Esophagus (tissue), 2 donors: ENCODE measurements around the gene C1S. TPM values are rescaled to one million over a fixed set of nuclear protein-coding genes. Genes with fewer than 3 reads are reported as not detected.
"Not testable (repeated sequence)": the region's sequence is repeated elsewhere in the genome, so short reads cannot be mapped to it uniquely, and the experiment has no call there.

Source experiments
- H3K27ac ChIP-seq, 2 donors: one replicate each; pipeline ENCODE4 v1.5.1; 2013; ENCODE audit warnings: low read depth in 2 of 2, mild to moderate bottlenecking in 2 of 2, inconsistent platforms in 1 of 2, low read length in 1 of 2, moderate library complexity in 1 of 2
- H3K27me3 ChIP-seq, 2 donors: one replicate each; pipeline ENCODE4 v1.6.1; 2013; ENCODE audit warnings: low read length in 2 of 2, control low read depth in 1 of 2, mild to moderate bottlenecking in 1 of 2; ENCODE audit not compliant: insufficient read depth in 2 of 2, control insufficient read depth in 1 of 2
- H3K36me3 ChIP-seq, 2 donors: one replicate each; pipeline ENCODE4 v1.6.1; 2013; ENCODE audit warnings: low read length in 1 of 2; ENCODE audit not compliant: control insufficient read depth in 2 of 2, insufficient read depth in 2 of 2
- H3K4me1 ChIP-seq, 2 donors: one replicate each; pipeline ENCODE4 v1.6.1; 2013; ENCODE audit warnings: low read length in 1 of 2; ENCODE audit not compliant: control insufficient read depth in 2 of 2, insufficient read depth in 2 of 2
- H3K4me3 ChIP-seq, 2 donors: one replicate each; pipeline ENCODE4 v1.5.1; 2013; ENCODE audit warnings: low read length in 2 of 2, mild to moderate bottlenecking in 2 of 2, low read depth in 1 of 2, moderate library complexity in 1 of 2
- H3K9me3 ChIP-seq, 2 donors: one replicate each; pipeline ENCODE4 v1.6.1; 2013; ENCODE audit warnings: mild to moderate bottlenecking in 2 of 2, low read depth in 1 of 2, low read length in 1 of 2, moderate library complexity in 1 of 2; ENCODE audit not compliant: control insufficient read depth in 2 of 2, insufficient read depth in 1 of 2
- WGBS, 2 donors: extraction: QIAGEN DNeasy Blood & Tissue Kit; methylation state at CpG; one replicate each; pipeline ENCODE4 v1.1.7; 2013; 5-methylcytosine and 5-hydroxymethylcytosine counted together
- polyA plus RNA-seq, 2 donors: library from polyadenylated mRNA; stranded (reverse); fragments of 200-250 nt; gene quantifications; one replicate each; pipeline ENCODE4 v1.2.3, GENCODE V29; 2013
- donor health status: healthy with polysubstance abuse.
- donor health status: Bipolar disorder and iron deficiency.

C1S gene
- 10 to 100 TPM; 26.6 to 80.5 TPM for polyA plus RNA-seq

DNA sequence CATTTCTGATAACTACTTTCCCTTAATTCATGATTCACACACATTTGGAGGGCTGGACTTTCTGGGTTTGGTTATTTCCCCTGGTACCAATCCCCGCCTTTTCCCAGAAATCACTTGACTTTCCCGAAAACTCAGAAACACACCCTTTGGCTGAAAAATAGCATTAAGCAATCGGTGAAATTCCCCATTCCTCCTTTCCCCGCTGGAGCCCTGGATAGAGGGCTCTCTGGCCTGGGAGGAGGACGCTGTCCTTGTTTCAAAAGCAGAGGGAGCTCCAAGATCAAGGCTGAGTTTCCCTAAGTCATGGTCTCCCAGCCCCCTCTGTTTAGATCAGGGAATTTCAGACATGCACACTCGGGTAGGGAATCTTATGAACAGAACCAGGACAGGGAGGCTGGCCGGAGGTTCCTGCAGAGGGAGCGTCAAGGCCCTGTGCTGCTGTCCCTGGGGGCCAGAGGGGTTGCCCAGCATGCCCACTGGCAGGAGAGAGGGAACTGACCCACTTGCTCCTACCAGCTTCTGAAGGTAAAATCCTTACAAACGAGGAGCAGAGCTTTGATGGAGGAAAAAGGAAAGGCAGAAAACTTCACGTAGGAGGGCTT lies at the start of gene C1S:
Gene C1S, plus strand, starts transcription at position 366 of the 602 bp plus-strand sequence. CDS start 1,195 bp downstream, outside the sequence.
- 11 to 35% methylated on average over 10 of the region's 10 CpGs for WGBS, 2 donors
- H3K27me3 ChIP-seq: no peaks in the 10 kb centered on the region
- no peaks in the 10 kb centered on the region for H3K9me3 ChIP-seq
- H3K4me1 ChIP-seq: peaks cover 0 to 4% of the 10 kb centered on the region in 2 donors
- H3K36me3 ChIP-seq: no peaks in the 10 kb centered on the region
- peak within 1 kb of the TSS; percentile 1 to 39 for H3K4me3 ChIP-seq
- H3K27ac ChIP-seq: peak within 1 kb of the TSS; percentile 74 to 81

DNA sequence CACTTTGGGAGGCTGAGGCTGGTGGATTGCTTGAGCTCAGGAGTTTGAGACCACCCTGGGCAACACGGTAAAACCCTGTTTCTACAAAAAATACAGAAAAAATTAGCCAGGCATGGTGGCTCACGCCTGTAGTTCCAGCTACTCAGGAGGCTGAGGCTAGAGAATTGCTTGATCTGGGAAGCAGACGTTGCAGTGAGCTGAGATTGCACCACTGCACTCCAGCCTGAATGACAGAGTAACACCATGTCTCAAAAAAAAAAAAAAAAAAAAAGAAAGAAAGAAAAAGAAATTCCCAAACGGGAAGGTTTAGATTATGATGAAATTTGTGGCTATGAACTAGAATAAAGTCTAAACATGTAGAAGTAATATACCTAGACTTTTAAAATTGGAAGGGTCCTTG lies 49.1 kb upstream of the C1S start:
- H3K27ac ChIP-seq, H3K36me3 ChIP-seq, H3K4me3 ChIP-seq, H3K4me1 ChIP-seq, H3K9me3 ChIP-seq, H3K27me3 ChIP-seq: not testable (repeated sequence)
- WGBS, 2 donors: 81 to 85% methylated on average over 4 of the region's 4 CpGs

DNA sequence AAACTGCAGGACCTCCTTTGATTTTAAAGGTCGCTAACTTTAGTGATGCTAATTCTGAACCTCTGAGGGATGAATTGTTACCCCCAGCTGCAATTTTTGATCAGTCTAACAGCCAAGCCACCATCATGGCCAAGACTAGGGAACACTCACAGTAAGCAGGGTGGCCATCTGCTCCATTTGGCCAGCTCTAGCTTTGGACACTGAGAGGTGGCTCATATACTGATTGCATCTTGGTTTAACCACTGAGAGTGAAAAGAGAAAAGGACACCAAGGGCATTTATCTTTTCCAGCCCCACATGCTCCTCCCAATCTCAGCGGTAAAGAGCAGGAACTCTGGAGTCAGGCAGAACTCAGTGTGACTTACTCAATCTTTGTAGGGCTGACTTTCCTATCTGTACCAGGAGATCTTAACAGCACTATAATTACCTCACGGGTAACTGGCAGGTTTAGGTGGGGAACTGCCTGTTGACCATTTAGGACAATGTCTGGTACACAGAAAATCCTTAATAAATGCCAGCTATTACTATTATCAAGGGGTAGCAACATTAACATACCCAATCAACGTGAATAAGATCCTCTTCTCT lies 48.4 kb upstream of the C1S start:
- Histone ChIP-seq H3K27me3 (no peaks in the 10 kb centered on the region), H3K4me3 (no peak overlapping the region), H3K27ac (no peak overlapping the region), H3K9me3 (no peaks in the 10 kb centered on the region), H3K4me1 (peaks cover 0 to 4% of the 10 kb centered on the region in 2 donors), H3K36me3 (peaks cover 0 to 6% of the 10 kb centered on the region in 2 donors)
- 82 to 87% methylated on average over 4 of the region's 4 CpGs for WGBS, 2 donors

DNA sequence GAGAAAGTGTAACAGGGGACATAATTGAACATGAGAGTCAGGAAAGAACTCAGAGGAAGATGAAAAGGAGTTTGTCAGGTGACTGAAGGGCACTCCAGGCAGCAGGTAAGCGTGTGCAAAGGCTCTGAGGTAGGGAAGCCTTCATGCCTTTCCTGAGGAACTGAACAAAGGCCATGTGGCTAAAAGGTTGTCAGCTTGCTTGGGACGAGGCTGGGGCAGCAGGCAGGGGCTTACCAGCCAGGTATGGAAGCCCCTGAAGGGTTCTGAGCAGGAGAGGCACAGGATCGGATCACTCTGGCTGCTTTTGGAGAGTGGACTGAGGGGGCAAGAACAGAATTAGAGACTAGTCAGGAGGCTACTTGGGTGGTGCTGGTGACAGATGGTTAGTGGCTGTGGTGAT lies 47.4 kb upstream of the C1S start:
- H3K36me3 ChIP-seq: peaks cover 0 to 6% of the 10 kb centered on the region in 2 donors
- H3K4me1 ChIP-seq: peaks cover 0 to 4% of the 10 kb centered on the region in 2 donors
- no peak overlapping the region for H3K27ac ChIP-seq
- H3K27me3 ChIP-seq: no peaks in the 10 kb centered on the region
- H3K9me3 ChIP-seq: no peaks in the 10 kb centered on the region
- no peak overlapping the region for H3K4me3 ChIP-seq
- 90 to 96% methylated on average over 3 of the region's 3 CpGs for WGBS, 2 donors

DNA sequence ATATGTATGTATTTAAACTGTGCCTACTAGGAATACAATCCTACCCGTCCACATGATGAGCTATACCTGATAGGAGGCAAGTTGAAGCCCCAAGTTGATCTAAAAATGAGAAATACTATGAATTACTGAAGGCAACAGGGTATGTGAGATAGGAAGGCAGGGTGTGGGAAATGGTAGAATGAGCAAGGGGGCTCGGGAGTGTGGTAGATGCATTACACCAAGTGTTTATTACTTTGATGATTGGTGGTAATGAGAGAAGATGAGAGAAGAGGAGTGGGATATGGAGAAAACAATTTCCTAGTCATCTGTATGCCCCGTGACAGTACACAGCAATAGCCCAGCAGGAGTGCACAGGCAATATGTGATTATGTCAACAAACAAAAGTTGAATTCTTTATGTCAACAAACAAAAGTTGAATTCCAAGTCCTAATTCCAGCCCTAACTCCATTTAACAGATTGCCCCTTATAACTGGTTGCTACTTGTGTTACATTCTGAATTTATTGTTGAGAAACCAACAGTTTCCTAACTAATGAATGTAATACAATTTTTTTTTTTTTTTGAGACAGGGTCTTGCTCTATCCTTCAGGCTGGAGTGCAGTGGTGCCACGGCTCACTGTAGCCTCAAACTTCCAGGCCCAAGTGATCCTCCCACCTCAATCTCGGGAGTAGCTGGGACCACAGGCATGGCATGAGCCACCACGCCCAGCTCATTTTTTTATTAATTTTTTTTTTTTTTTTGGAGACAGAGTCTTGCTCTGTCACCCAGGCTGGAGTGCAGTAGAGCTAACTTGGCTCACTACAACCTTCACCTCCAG lies 44.8 kb upstream of the C1S start:
- Histone ChIP-seq H3K27me3 (no peaks in the 10 kb centered on the region), H3K4me3 (no peak overlapping the region), H3K36me3 (peaks cover 0 to 6% of the 10 kb centered on the region in 2 donors), H3K27ac (no peak overlapping the region), H3K9me3 (no peaks in the 10 kb centered on the region), H3K4me1 (peaks cover 0 to 4% of the 10 kb centered on the region in 2 donors)
- 63 to 74% methylated on average over 6 of the region's 6 CpGs for WGBS, 2 donors

DNA sequence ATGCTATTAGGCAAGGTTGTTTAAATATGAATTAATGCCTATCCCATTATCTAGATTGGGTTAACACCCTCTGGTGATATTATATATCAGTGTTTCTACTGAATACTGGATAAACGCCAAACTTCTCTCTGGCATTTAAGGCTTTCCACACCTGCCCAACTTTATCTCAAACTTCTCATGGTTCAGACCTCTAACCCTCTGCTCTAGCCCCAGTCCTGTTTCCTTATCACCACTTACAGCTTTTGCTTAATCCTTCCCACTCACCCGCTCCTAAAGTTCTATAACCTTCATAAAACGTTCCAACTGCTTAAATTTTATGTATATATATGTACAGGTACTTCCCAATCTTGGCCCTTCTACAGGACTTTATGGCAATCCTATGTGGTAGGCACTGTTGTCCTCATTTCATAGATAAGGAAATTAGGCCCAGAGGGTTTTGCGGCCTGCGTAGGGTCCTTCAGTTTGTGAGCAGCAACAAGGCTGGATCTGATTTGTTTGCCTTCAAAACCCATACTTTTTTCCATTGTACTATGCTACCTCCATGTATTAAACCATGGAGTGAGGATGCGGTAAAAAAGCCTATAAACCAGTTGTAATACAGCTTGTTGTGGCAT lies 43.5 kb upstream of the C1S start:
- WGBS, 2 donors: 55 to 70% methylated on average over 6 of the region's 6 CpGs
- Histone ChIP-seq H3K9me3 (no peaks in the 10 kb centered on the region), H3K4me3 (peak overlapping the region in 1 of 2 donors; percentile 97), H3K27ac (no peak overlapping the region), H3K36me3 (peaks cover 0 to 6% of the 10 kb centered on the region in 2 donors), H3K27me3 (no peaks in the 10 kb centered on the region), H3K4me1 (peaks cover 0 to 4% of the 10 kb centered on the region in 2 donors)

DNA sequence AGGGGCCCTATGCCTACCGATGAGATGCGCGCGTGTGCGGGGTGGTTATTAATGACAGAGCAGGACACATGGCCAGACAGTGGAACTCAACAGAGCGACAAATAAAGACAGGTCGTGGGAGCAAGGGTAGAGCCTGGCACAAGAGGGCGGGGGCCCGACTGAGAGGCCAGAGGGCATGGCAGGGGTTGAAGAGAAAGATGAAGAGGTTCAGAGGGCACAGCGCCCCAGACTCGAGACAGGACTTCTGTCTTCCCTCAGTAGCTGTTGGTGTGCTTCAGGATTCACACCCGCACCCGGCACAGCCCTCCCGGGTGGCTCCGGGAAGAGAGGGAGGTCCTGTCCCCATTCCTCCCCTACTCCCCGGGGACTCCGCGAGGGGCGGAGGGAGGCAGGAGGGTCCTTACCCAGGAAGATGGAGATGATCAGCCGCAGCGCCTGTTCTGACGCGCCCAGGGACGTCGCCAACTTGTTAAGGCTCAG lies 42.6 kb upstream of the C1S start:
- Histone ChIP-seq H3K9me3 (no peaks in the 10 kb centered on the region), H3K4me1 (peaks cover 0 to 4% of the 10 kb centered on the region in 2 donors), H3K4me3 (peak overlapping the region; percentile 82 to 97), H3K27ac (peak overlapping the region; percentile 92 to 98), H3K36me3 (peaks cover 0 to 6% of the 10 kb centered on the region in 2 donors), H3K27me3 (no peaks in the 10 kb centered on the region)
- WGBS, 2 donors: 2 to 3% methylated on average over 18 to 25 of the region's 25 CpGs

DNA sequence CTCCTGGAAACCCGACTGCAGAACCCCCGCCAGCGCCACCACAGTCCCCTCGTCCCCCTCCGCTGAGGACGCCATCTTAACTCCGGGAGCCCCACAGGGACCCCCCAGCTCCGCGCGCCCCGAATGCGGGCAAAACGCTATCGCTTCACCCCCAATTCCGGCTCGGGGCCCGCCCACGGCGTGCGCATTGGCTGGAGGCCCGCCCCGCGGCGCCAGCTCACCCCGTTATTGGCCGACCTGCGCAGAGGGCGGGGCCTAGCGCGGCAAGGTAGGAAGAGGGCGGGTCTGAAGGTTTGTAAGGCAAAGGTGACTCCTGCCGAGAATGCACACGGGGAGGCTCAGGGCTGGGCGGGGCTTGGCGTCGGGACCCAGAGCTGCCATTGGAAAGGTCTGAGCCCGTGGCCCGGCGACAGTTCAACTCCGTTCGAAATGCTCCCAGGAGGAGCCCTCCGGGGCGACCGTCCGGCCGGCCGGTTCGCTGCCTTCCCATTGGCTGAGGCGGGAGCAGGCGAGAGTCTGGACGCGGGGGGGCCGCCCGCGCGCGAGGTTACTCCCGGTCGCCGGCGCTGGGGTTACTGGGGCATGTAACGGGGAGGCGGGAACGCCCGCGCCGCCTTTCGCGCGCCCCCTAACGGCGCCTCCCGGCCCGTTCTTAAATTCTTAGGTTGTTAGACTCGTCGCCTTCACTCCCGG lies 42.0 kb upstream of the C1S start, which contains the start of gene LPCAT3:
Gene LPCAT3, minus strand, starts transcription at position 127 of the 693 bp plus-strand sequence. Its CDS starts 52 bp downstream, at position 75.
- Histone ChIP-seq H3K4me1 (peaks cover 0 to 2% of the 10 kb centered on the region in 2 donors), H3K4me3 (peak within 1 kb of the TSS; percentile 82 to 97), H3K9me3 (no peaks in the 10 kb centered on the region), H3K27ac (peak within 1 kb of the TSS; percentile 92 to 98), H3K36me3 (peaks cover 0 to under 1% of the 10 kb centered on the region in 2 donors), H3K27me3 (no peaks in the 10 kb centered on the region)
- WGBS, 2 donors: 0% methylated on average over 69 to 77 of the region's 77 CpGs
